ENCODE measurements around the gene BBS9. TPM values are rescaled to one million over a fixed set of nuclear protein-coding genes. Genes with fewer than 3 reads are reported as not detected.

The BBS9 gene
- polyA plus RNA-seq, 1 donor from 2014 or later, result 9.8 TPM

GRCh38 chr7:33616752-33617151 is 487.4 kb downstream of the BBS9 start:
- Histone ChIP-seq H3K9me3 (ENCODE audit: low read length) (peaks cover 4% of the 10 kb centered on the region), H3K9me2 (ENCODE audit: insufficient read depth, low read length) (no peaks in the 10 kb centered on the region), H3K27ac (ENCODE audit: low read length) (no peak overlapping the region), H2AFZ (ENCODE audit: low read depth, low read length) (no peak overlapping the region), H3K9ac (ENCODE audit: low read length) (no peak overlapping the region), H4K20me1 (ENCODE audit: insufficient read depth) (no peaks in the 10 kb centered on the region), H3K36me3 (ENCODE audit: insufficient read depth, low read length) (no peaks in the 10 kb centered on the region), H3K4me3 (ENCODE audit: low read length) (no peak overlapping the region), H3K79me2 (replicated peaks; ENCODE audit: insufficient read depth, low read length) (no peaks in the 10 kb centered on the region), H3F3A (ENCODE audit: insufficient read depth, low read length, poor library complexity, severe bottlenecking) (no peaks in the 10 kb centered on the region), H3K27me3 (ENCODE audit: insufficient read depth, low read depth, low read length) (no peaks in the 10 kb centered on the region), H3K4me2 (ENCODE audit: low read length) (no peak overlapping the region)
- TF ChIP-seq POLR2AphosphoS5 (IDR thresholded peaks at IDR 0.05), result no peak
- TF ChIP-seq TAF1 (IDR thresholded peaks at IDR 0.05; ENCODE audit: low read depth), result no peak
- TF ChIP-seq SMC3 (conservative IDR thresholded peaks at IDR 0.05; ENCODE audit: poor library complexity), result no peak
- TF ChIP-seq RAD21 (conservative IDR thresholded peaks at IDR 0.05), result no peak
- TF ChIP-seq MXI1 (conservative IDR thresholded peaks at IDR 0.05; ENCODE audit: poor library complexity, severe bottlenecking), result no peak
- TF ChIP-seq EP300 (conservative IDR thresholded peaks at IDR 0.05; ENCODE audit: poor library complexity, severe bottlenecking), result no peak
- TF ChIP-seq REST (IDR thresholded peaks at IDR 0.05; ENCODE audit: borderline replicate concordance), result no peak
- no peak for TF ChIP-seq CTCF (IDR thresholded peaks at IDR 0.05; ENCODE audit: poor library complexity, severe bottlenecking)
- no peak for TF ChIP-seq EZH2 (IDR thresholded peaks at IDR 0.05; ENCODE audit: borderline replicate concordance, insufficient read depth, low read length, poor library complexity, severe bottlenecking)

- H3K9me3 ChIP-seq (ENCODE audit: low read length), result peaks cover 4% of the 10 kb centered on the region
- no peaks in the 10 kb centered on the region for H3K27me3 ChIP-seq (ENCODE audit: insufficient read depth, low read depth, low read length)
- no peak overlapping the region for H2AFZ ChIP-seq (ENCODE audit: low read depth, low read length)
- H3K27ac ChIP-seq (ENCODE audit: low read length), result no peak overlapping the region
- H3K36me3 ChIP-seq (ENCODE audit: insufficient read depth, low read length), result no peaks in the 10 kb centered on the region
- TF ChIP-seq POLR2AphosphoS5 (IDR thresholded peaks at IDR 0.05), result no peak
- no peak for TF ChIP-seq MXI1 (conservative IDR thresholded peaks at IDR 0.05; ENCODE audit: poor library complexity, severe bottlenecking)
- no peak for TF ChIP-seq SMC3 (conservative IDR thresholded peaks at IDR 0.05; ENCODE audit: poor library complexity)
- TF ChIP-seq RAD21 (conservative IDR thresholded peaks at IDR 0.05), result no peak
- H3K4me3 ChIP-seq (ENCODE audit: low read length), result no peak overlapping the region
- H3K79me2 ChIP-seq (replicated peaks; ENCODE audit: insufficient read depth, low read length), result no peaks in the 10 kb centered on the region
- no peaks in the 10 kb centered on the region for H3F3A ChIP-seq (ENCODE audit: insufficient read depth, low read length, poor library complexity, severe bottlenecking)
- no peak overlapping the region for H3K4me2 ChIP-seq (ENCODE audit: low read length)
- no peaks in the 10 kb centered on the region for H4K20me1 ChIP-seq (ENCODE audit: insufficient read depth)
- no peaks in the 10 kb centered on the region for H3K9me2 ChIP-seq (ENCODE audit: insufficient read depth, low read length)
- H3K9ac ChIP-seq (ENCODE audit: low read length), result no peak overlapping the region
Observed at GRCh38 chr7:33619264-33619663, 489.9 kb downstream of the BBS9 start.

GRCh38 chr7:33623267-33623666 is 493.9 kb downstream of the BBS9 start:
- Histone ChIP-seq H3K27ac (ENCODE audit: low read length) (no peak overlapping the region), H3K9me3 (ENCODE audit: low read length) (peaks cover 4% of the 10 kb centered on the region), H3K4me2 (ENCODE audit: low read length) (no peak overlapping the region), H4K20me1 (ENCODE audit: insufficient read depth) (no peaks in the 10 kb centered on the region), H3K36me3 (ENCODE audit: insufficient read depth, low read length) (no peaks in the 10 kb centered on the region), H3K9ac (ENCODE audit: low read length) (no peak overlapping the region), H3K9me2 (ENCODE audit: insufficient read depth, low read length) (no peaks in the 10 kb centered on the region), H3K79me2 (replicated peaks; ENCODE audit: insufficient read depth, low read length) (no peaks in the 10 kb centered on the region), H2AFZ (ENCODE audit: low read depth, low read length) (no peak overlapping the region), H3K27me3 (ENCODE audit: insufficient read depth, low read depth, low read length) (no peaks in the 10 kb centered on the region), H3F3A (ENCODE audit: insufficient read depth, low read length, poor library complexity, severe bottlenecking) (no peaks in the 10 kb centered on the region), H3K4me3 (ENCODE audit: low read length) (no peak overlapping the region)
- TF ChIP-seq REST (IDR thresholded peaks at IDR 0.05; ENCODE audit: borderline replicate concordance) (no peak), MXI1 (conservative IDR thresholded peaks at IDR 0.05; ENCODE audit: poor library complexity, severe bottlenecking) (no peak), TAF1 (IDR thresholded peaks at IDR 0.05; ENCODE audit: low read depth) (no peak), RAD21 (conservative IDR thresholded peaks at IDR 0.05) (no peak), EZH2 (IDR thresholded peaks at IDR 0.05; ENCODE audit: borderline replicate concordance, insufficient read depth, low read length, poor library complexity, severe bottlenecking) (no peak)

Measured in neural cell (in vitro differentiated cells).